IPS-NIHi7 (cell line): Measurements from ENCODE around the gene MTCL3.
A peak's percentile ranks its signal among the peaks of the same experiment; 100 is the strongest.

Source experiments
- DNase-seq: peaks from one replicate; pipeline ENCODE4 v3.0.0; 2012; ENCODE audit warnings: mixed read lengths; ENCODE audit errors: extremely low spot score

MTCL3 gene

DNA sequence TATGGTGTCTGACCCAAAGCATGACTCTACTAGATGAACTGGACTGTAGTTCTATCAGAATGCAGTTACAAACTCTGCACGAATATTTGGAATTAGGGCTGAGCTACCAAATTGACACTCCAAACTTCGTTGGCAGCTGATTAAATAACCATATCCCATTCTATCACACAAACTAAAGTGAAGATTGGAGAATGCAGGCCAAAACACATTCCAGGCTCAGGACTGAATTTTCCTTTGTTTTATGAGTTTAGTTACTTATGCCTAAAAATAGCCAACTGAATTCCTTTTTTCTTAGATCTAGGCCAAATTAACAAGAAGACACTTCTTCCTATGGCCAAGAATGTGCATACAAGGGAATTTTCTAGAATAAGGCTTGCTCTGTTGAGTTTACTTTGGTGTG lies 50.2 kb downstream of the MTCL3 start:
- no peak for DNase-seq

DNA sequence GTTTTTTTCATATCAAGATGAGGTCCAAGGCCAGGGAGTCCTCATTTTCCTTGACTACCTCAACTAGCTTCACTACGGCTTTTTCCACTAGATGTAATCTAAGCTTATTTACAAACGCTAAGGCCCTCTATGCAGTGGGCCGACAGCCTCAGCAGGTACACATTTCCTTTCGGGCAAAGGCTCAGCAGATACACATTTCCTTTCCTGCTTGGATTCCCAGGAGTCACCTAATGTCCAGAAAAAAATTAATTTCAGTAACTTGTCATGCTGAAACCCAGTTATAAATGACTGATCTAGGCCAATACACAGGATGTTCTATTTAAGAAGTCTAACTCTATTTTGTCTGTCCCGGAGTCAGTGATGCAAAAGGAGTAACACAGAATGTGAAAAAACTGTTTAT lies 52.7 kb downstream of the MTCL3 start:
- DNase-seq, result no peak

DNA sequence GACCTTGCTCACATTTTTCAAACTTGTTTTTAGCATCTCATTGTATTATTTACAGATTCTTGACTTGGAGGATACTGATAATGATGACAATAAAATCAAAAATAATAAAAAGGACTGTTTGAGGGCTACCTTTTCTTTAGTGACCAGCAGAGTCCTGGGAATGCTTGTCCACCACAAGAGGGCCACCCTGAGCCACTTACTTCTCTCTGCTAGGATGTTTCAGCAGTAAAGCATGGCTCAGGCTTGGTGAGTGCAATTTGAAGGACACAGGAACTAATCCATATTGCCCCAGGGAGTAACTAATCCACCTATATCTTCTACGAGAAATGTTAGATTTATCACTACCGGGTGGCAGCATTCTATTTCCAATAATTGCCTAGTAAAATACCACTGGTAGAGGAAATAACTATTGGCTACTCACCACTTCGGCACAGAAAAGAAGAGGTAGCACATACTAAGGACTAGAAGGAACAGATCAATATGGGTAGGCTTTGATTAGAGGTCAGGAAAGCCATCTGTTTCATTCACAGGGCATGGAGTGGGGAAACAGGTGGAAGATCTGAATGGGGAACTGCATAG lies 54.2 kb downstream of the MTCL3 start:
- peak; percentile 77 for DNase-seq

DNA sequence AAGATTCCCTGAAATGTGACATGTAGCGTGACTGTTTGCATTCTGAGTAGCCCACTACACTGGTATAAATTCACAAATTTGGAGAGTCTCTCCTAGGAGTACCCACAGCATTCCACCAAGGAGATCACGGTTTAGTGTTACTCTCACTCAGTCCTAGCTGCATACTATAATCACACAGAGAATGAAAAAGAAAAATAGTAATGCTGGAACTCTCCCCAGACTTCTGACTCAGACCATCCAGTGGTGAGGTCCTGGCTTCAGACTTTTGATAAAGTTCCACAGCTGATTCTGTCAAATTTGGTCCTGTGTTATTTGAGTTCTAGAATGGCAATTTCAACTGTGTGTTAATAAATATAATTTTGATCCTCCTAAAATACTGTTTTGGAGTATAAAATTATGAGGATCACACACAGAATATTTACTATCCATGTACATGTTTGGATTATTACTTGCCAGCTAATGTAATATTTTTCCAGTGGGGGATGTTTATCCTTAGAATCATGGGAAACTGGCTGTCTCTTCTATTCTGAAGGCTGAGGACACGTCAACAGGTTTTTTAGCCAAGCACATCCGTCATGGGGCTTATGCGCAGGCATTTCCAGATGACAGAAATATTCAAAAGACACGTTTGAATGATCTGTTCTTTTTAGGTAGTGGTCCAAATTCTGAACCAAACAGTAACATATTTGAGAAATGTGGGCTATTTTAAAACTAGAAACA lies 54.8 kb downstream of the MTCL3 start:
- no peak for DNase-seq

DNA sequence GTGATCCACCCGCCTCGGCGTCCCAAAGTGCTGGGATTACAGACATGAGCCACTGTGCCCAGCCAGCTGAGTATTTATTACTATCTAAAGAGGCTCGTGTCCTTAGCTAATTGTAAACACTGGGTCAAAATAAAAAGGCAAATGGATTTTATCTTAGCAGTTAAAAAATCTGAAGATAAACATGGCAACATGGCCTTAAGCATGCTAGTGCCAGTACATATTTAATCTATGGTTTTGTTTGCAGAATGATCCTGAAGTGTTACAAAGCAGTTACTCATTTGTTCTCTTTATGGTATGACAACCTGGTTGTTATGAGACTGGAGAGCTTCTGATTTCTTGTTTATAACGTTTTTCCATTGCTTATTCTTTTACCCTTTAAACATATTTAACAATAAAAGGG lies 56.1 kb downstream of the MTCL3 start:
- no peak for DNase-seq

DNA sequence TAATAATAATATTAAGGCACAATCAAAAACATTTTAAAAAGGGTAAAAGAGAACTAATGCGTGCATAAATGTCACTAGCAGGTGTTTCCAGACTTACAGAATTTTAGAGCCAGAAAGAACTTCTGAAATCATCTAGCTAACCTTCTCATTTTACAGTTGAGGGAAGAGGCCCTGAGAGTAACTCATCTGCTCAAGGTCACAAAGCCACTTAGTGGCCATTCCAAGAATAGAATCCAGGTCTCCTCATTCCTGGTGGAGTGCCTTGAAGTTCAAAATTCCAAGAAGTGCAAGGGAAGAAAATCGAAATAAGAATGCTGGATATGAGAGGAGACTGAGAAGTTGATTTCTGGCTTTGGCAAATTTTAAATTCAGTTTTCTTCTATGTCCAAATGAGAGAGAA lies 56.8 kb downstream of the MTCL3 start:
- no peak for DNase-seq

DNA sequence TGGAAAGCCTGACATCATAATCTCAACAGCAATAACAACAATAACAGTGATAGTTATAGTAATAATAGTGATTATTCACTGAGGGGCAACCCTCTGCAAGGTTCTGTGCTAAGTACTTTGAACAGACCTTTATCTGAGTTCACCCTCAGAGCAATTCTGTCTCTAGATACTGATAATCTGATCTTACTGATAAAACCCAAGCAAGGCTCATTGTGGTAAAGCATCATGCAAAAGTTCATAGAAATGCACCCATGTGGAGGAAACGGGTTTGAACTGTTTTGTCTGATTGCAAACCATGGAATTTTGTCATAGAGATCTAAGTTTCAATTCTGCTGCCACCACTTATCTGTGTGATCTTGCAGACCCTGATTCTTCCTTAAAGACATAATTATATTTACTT lies 58.7 kb downstream of the MTCL3 start:
- DNase-seq, result no peak

DNA sequence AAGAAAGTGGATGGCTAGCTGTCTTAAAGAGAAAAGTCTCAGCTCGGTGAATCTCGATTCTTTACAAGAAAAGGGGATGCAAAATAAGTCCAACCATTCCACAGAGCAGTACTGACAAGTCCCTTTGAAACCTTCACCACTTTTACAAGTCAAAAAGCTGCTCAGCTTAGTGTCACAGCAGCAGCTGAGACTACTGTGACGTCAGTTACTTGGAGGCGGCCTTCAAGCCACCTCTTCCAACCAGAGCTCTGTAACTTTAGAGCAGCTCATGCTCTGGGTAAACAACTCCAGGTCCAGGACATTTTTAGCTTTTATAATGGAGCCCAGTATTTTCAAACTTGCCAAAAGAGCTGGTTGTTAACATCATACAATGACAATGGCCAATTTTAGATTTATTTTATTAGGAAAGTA lies 59.9 kb downstream of the MTCL3 start, which contains the start of gene KIAA0408:
Gene KIAA0408, minus strand, starts transcription at position 159 of the 411 bp plus-strand sequence. CDS start 5,408 bp downstream, outside the sequence.
- peak; percentile 75 for DNase-seq

DNA sequence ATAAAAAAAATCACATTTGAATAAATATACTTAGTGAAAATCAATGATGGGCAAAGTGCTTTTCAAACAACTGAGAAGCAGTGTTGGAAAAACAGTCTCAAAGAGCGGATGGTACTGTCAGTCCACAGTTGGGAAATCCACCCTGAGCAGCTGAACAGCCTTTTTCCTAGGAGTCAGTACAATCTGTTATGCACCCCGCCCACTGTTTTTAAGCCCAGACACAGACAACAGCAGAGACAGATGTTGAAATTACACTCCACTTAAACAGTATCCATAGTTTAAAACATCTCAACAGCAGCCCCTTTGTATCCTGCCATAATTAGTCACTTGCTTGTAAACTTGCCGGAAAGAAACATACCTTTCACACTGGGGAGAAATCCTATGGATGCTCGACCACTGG lies 60.3 kb downstream of the MTCL3 start:
- DNase-seq, result no peak

DNA sequence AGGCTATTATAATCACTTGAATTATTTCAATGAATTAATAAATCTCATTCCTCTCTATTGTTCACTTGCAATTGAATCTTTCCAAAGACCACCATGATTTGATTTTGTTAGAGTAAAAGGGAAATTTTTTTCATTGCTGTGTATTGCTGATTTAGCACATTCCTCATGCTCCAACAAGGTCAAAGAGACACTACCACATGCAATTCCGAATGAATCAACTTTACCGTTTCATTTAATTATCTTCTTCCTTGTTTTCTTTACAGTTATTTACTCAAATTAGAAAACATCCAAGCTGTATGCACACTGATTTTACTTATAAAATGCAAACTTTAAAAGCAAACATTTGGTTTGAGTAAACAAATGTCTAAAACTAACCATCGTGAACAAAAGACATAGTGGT lies 60.9 kb downstream of the MTCL3 start:
- DNase-seq, result no peak

DNA sequence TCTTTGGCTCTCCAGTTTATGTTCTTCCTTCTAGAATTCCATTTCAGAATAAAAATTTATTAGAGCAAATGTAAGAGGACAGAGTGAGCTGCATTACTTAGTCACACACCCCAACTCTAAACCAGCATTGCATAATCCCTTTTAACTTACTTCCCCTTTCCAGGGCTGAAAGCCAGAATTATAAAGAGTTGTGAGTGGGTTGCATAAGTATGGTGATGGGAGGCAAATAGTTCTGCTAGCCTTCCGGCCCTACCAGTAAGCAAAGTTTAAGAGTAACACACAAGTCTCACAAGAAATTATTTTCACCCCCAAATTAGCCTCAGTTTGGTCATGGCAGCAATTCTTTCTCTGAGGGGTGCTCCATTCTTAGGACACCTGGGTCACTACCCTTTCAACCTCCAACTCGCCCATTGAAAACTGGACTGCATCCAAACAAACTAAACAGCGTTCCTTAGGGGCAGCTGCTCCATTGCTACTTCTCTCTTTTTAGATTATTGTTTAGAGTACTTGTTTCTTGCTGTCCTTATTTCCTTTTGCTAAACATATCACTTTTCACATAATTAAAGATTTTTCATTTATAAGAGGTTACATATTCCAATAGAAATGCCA lies 61.6 kb downstream of the MTCL3 start:
- DNase-seq, result no peak

DNA sequence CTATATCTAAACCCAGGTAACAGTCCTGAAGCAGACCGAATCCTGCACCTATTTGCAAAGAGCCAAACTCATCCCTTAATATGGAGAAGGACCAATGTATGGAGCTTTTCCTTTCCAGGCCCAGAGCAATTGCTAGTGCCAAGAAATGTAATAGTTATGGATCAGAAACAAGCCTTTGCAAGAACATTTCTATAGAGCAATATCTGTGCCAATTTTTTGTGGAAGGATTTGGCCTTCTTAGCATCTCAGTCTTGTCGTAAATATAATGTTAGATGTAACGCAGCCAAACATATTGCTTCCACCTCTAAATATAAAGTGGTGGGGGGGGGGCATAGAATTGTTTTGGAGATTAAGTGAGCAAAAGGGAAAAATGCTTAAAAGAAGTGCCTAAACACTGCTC lies 62.7 kb downstream of the MTCL3 start:
- DNase-seq, result no peak

DNA sequence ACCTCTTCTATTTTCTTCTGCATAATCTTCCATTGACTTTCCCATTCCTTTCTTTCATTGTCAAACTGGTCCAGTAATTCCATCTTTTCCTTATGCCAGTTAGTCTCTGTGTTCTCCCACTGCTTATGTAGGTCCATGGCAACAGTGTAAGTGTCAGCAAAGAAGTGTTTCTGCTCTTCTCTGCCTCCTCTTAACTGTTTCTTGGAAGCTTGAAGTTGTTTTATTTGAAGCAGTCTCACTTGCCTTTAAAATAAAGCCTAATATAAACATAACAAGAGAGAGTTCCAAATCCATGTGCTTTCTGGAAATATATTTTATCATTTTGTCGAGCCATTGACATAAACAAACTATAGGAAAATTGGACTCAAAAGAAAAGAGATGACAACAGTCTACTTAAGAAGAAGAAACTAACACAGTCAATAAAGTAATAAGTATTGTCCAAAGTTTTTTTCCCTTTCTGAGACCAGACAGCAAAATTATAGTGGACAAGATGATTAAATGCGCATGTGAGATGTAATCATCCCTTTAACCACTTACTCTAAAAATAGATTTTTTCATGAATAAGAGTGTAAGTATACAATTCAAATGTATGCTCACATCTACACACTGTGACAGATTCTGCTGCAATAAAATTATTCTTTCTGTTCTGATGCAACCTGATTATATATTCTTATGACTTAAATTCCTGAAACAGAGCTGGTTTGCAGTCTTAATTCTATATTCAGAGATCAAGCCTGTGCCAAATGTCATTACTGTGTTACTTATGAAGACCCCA lies 65.1 kb downstream of the MTCL3 start:
- no peak for DNase-seq

DNA sequence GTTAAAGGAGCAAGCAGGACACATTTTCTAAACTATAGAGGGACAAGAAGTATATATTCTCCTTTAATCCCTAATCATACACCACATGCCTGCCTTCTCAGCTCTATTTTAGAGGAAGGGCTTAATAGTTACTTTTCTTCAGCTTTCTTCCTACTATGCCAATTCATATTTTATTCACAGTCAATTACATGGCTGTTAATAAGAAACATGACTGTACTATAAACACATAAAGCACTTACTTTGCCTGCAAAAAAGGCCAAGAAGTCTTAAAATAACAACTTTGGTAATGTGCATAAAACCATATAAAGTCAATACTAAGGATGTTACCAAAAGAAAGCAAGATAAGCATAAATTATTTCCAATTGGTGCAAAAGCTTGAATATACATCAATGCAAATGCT lies 66.3 kb downstream of the MTCL3 start:
- DNase-seq, result no peak

DNA sequence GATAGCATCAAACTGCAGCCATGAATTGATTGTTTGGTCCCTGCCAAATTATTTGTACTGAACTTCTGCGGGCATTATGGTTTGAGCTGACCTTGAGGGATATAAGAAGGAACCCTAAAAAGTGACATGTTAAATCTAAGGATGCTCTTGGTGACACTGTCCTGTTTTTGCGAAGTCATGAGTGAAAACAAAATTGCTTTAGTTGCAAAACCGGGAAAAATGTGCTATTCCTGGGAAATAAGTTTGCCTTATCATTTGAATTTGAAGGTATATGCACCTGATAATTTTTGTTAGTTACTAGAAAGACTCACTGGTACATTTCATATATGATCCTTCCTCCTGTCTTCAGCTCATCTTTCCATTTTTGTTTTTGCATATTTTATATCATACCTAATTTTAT lies 67.7 kb downstream of the MTCL3 start:
- DNase-seq, result no peak

DNA sequence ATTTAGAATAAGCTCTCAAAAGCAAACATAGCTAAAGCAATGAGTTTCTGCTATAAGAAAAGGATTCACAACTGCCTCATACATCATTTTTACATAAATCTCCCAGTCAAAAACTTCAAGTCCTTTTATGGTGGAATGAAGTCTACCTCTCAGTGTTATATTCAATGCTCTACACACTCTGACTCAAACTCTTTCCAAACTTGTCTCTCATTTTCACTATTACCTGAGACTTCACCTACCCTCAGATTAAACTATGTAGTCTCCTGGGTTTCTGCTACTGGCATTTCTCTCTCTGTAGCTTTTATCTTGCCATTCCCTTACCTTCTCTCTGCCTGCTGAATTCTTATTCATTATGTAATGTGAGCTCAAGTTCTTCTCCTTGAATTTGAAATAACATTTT lies 71.4 kb downstream of the MTCL3 start:
- DNase-seq, result no peak

DNA sequence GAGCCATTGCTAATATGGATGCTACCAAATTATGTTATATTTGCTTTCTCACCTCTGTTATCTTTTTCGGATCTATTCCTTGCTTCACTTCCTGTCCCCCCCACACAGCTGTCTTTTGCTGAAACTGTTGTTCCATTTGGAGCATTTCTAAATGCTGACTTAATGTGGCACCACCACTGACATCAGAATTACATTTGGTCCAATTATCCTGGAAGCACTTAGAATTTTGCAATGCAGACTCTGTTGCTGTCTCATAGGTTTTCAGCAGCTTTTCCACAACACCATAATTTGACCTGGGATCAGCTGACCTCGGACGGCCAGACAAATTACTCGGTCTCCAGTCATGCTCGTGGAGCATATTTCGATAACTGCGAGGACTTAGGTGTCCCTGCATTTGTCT lies 72.8 kb downstream of the MTCL3 start:
- DNase-seq, result no peak

DNA sequence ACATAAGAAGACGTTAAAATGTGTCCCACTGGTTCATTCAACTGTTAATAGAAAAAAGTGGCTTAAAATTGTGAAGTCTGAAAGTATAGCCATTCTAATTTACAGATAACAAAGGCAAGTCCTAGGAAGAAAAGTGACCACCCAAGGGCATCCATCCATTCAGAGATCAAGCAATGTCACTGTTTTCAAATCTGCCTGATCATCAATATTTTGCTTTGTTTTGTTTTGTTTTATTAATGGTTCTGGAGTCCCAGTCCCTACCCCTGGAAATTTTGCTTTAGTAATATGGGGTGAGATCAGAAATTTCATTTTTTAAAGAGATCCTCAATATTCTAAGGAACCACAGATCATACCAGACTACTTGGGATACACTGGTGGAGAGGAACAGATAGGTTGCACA lies 77.3 kb downstream of the MTCL3 start:
- DNase-seq, result no peak

DNA sequence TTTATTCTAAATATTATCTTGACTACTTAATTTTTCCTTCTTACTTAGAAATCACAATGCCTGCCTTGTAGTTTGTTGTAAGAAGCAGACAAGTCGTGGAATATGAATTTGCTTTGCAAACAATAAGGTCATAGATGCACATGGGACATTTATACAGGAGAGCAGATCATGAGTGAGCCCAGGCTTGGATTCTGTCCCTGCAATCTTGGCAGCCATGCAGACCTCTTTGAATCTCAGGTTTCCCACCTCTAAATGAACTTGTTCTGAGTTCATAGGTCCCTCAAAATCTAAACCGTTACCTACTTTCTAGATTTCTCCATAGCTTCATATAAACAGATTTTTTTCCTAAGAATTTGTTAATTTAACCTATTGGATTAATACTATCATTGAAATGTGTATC lies 79.4 kb downstream of the MTCL3 start:
- DNase-seq, result no peak

DNA sequence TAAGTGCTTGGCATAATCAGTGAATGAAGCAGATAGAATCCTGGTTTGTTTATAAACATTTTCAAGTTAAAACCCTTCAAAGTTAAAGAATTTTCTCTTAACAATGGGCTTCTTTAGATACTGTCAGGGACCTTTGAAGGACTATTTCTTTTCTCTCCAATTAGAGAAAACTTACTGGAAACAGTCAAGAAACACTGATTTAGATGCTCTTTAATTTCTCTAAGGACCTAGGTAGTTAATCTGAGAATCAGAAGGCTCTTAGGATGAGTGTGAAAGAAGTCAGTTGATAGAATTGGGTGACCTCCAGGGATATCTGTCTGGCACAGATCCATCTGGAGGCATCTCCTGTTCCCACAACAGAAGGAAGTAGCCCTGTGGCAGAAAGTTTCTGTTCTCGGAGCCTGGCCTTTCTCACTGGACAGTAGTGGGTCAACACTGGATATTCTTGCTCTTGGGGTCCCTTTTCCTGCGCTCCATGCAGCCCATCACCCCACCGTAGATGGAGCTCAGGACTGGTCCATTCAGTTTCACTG lies 82.5 kb downstream of the MTCL3 start:
- DNase-seq, result no peak

DNA sequence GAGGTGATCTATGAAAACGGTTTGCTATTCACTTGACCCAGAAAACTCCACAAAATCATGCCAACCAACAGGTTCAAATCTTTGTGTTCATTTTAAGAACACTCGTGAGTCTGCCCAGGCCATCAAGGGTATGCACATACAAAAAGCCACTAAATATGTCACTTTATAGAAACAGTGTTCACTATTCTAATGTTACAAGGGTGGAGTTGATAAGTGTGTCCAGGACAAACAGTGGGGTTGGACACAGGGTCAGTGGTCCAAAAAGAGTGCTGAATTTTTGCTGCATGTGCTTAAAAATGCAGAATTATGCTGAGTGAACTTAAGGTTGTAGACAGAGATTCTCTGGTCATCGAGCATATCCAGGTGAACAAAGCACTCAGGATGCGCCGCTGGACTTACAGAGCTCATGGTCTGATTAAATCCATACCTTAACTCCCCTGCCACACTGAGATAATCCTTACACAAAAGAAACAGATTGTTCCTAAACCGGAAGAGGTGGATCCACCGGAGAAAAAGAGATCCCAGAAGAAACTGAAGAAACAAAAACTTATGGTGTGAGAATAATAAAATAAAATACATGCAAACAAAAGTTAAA lies 83.4 kb downstream of the MTCL3 start:
- DNase-seq, result no peak

DNA sequence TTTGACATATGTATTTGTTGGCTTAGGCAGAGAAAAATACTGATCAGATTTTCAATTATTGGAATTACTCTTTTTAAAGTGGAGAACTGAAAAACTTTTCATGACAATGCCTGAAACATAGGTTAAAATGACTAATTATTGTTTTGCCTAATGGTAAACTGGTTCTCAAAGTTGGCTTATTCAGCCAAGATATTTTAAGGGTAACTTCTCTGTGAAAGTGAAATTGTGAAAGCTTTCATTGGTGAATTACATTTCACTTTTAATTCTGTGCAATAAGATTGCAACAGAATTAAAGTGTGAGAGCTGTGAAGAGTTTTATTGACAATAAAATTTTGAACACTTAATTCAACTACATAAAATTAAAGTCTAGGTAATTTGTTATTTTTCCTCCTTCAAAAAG lies 84.5 kb downstream of the MTCL3 start:
- no peak for DNase-seq
